Transverse colon (tissue), 4 donors: ENCODE results near the gene OGFR. TPM values are rescaled to one million over a fixed set of nuclear protein-coding genes. Genes with fewer than 3 reads are reported as not detected.
A peak's percentile ranks its signal among the peaks of the same experiment; 100 is the strongest.

ENCODE experiments used
- DNase-seq: peaks from one replicate; pipeline ENCODE4 v3.0.0-alpha.2; 2019
- H3K27ac ChIP-seq, 4 donors: fragments of 200-600 bp; sonication (generic); 2 replicates each; pipeline ENCODE4 v1.5.1; 2016 to 2018; ENCODE audit warnings: inconsistent platforms in 4 of 4
- H3K27me3 ChIP-seq: fragments of 200-600 bp; sonication (generic); 2 replicates; pipeline ENCODE4 v1.5.1; 2017; ENCODE audit warnings: inconsistent platforms
- H3K36me3 ChIP-seq, 4 donors: fragments of 200-600 bp; sonication (generic); 2 replicates each; pipeline ENCODE4 v1.5.1; 2017 to 2019; ENCODE audit warnings: inconsistent platforms in 4 of 4
- H3K4me1 ChIP-seq, 4 donors: fragments of 200-600 bp; sonication (generic); 2 replicates each; pipeline ENCODE4 v1.5.1; 2017 to 2020; ENCODE audit warnings: inconsistent platforms in 4 of 4
- H3K4me3 ChIP-seq, 4 donors: fragments of 200-600 bp; sonication (generic); 1 replicate in 1 of 4; 2 replicates in 3 of 4; pipeline versions ENCODE4 v1.5.1 to v1.6.1; 2017 to 2019; ENCODE audit warnings: inconsistent platforms in 4 of 4
- H3K9me3 ChIP-seq, 2 donors: fragments of 200-600 bp; sonication (generic); 2 replicates each; pipeline ENCODE4 v1.5.1; 2017 to 2019; ENCODE audit warnings: inconsistent platforms in 2 of 2
- CTCF ChIP-seq, 5 experiments: fragments of 200-600 bp in 3 of 5; fragments of 450-650 bp in 2 of 5; sonication (generic) in 3 of 5; IDR thresholded peaks; 1 replicate in 2 of 5; 2 replicates in 3 of 5; pipeline ENCODE4 v1.5.1; 2016 to 2017; ENCODE audit warnings: antibody characterized with exemption in 5 of 5, inconsistent platforms in 3 of 5, mild to moderate bottlenecking in 2 of 5, moderate library complexity in 1 of 5
- EP300 ChIP-seq: sonication (generic); formaldehyde crosslinking; IDR thresholded peaks from one replicate; pipeline ENCODE4 v1.6.1; 2017; ENCODE audit warnings: antibody characterized with exemption, low read depth
- POLR2A ChIP-seq: fragments of 450-650 bp; IDR thresholded peaks from one replicate; pipeline ENCODE4 v1.6.1; 2016; ENCODE audit warnings: antibody characterized with exemption, mild to moderate bottlenecking, moderate library complexity
- POLR2AphosphoS5 ChIP-seq, 3 donors: sonication (generic); formaldehyde crosslinking; IDR thresholded peaks; one replicate each; pipeline ENCODE4 v1.6.1; 2016; ENCODE audit warnings: antibody characterized with exemption in 3 of 3
- WGBS, 2 donors: methylation state at CpG; one replicate each; pipeline ENCODE4 v1.1.5; 2018; ENCODE audit warnings: low coverage in 1 of 2; 5-methylcytosine and 5-hydroxymethylcytosine counted together
- in situ Hi-C, 4 donors: fragments of 200-750 bp; cut with MboI; loops; one replicate each; pipeline versions ENCODE4 v1.15.0 to v1.15.1; 2017; ENCODE audit warnings: low sequenced_read_pairs in 3 of 4, low pct_ligation_motif_present in 1 of 4, low pct_unique_long_range_greater_than_20kb in 1 of 4
- intact Hi-C: fragments of 100-400 bp; cut with DNase I; formaldehyde crosslinking; loops from one replicate; pipeline ENCODE4 v1.15.1; 2023; ENCODE audit warnings: low total_unique reads
- total RNA-seq, 4 donors: library from RNA; depleted of rRNA; stranded (reverse); fragments of >200 nt; gene quantifications; one replicate each; pipeline ENCODE4 v1.1.0, GENCODE V29; 2016

Gene OGFR
- total RNA-seq, 4 donors from 2014 or later, result 55.2 to 137 (median 71.1) TPM

GRCh38 chr20:62838128-62838891, 33.7 kb downstream of the OGFR start:
- H3K4me3 ChIP-seq, result no peak overlapping the region
- DNase-seq, result peak; percentile 95
- 33 to 34% methylated on average over 3 to 26 of the region's 27 CpGs for WGBS, 2 donors

GRCh38 chr20:62839261-62839660, 34.6 kb downstream of the OGFR start:
- H3K36me3 ChIP-seq, result no peaks in the 10 kb centered on the region
- DNase-seq, result no peak
- intact Hi-C loops, result no loop called here
- no peaks in the 10 kb centered on the region for H3K9me3 ChIP-seq
- in situ Hi-C loops, result no loop called here
- WGBS, 2 donors, result 90 to 93% methylated on average over 3 to 8 of the region's 8 CpGs
- TF ChIP-seq POLR2AphosphoS5 (IDR thresholded peaks at IDR 0.05), result no peak
- no peak for TF ChIP-seq POLR2A
- no peak for TF ChIP-seq CTCF (IDR thresholded peaks at IDR 0.05)
- TF ChIP-seq EP300, result no peak
- H3K4me1 ChIP-seq, result peaks cover 0 to 16% (median 7%) of the 10 kb centered on the region in 4 donors
- H3K27ac ChIP-seq, result peak overlapping the region; percentile 69 to 80 (median 78)
- H3K27me3 ChIP-seq, result peaks cover 13% of the 10 kb centered on the region
- no peak overlapping the region for H3K4me3 ChIP-seq

More at GRCh38 chr20:62838128-62838891, 33.7 kb downstream of the OGFR start:
- peaks cover 0 to 20% (median 8%) of the 10 kb centered on the region in 4 donors for H3K4me1 ChIP-seq
- H3K9me3 ChIP-seq, result no peaks in the 10 kb centered on the region
- intact Hi-C loops (no loop called here), in situ Hi-C loops (no loop called here)
- H3K36me3 ChIP-seq, result no peaks in the 10 kb centered on the region
- peaks cover 13% of the 10 kb centered on the region for H3K27me3 ChIP-seq
- peak; percentile 14 to 59 (median 31) for TF ChIP-seq POLR2AphosphoS5 (IDR thresholded peaks at IDR 0.05)
- TF ChIP-seq POLR2A, result peak; percentile 14
- no peak for TF ChIP-seq CTCF (IDR thresholded peaks at IDR 0.05)
- H3K27ac ChIP-seq, result peak overlapping the region; percentile 69 to 80 (median 78)

GRCh38 chr20:62839816-62840215, 35.2 kb downstream of the OGFR start:
- peaks cover 13% of the 10 kb centered on the region for H3K27me3 ChIP-seq
- no peaks in the 10 kb centered on the region for H3K9me3 ChIP-seq
- H3K4me1 ChIP-seq, result peaks cover 0 to 16% (median 7%) of the 10 kb centered on the region in 4 donors
- H3K36me3 ChIP-seq, result no peaks in the 10 kb centered on the region
- WGBS, 2 donors, result 85% methylated on average over 11 of the region's 11 CpGs; no CpG with 5 or more reads in 1 of the 2 donors
- no peak overlapping the region for H3K27ac ChIP-seq
- DNase-seq, result no peak
- TF ChIP-seq POLR2AphosphoS5 (IDR thresholded peaks at IDR 0.05) (no peak), CTCF (IDR thresholded peaks at IDR 0.05) (no peak), EP300 (no peak), POLR2A (no peak)
- intact Hi-C loops, result no loop called here
- no peak overlapping the region for H3K4me3 ChIP-seq
- in situ Hi-C loops, result no loop called here

GRCh38 chr20:62840244-62841197, 35.9 kb downstream of the OGFR start:
- Histone ChIP-seq H3K27ac (no peak overlapping the region), H3K4me1 (peaks cover 0 to 16% (median 7%) of the 10 kb centered on the region in 4 donors), H3K27me3 (peaks cover 13% of the 10 kb centered on the region), H3K9me3 (no peaks in the 10 kb centered on the region), H3K4me3 (no peak overlapping the region), H3K36me3 (no peaks in the 10 kb centered on the region)
- TF ChIP-seq POLR2A, result no peak
- intact Hi-C loops, result no loop called here
- in situ Hi-C loops, result no loop called here
- WGBS, 2 donors, result 14 to 81% methylated on average over 1 to 42 of the region's 45 CpGs
- no peak for DNase-seq
